ENCODE measurements around the gene DAPK2.

DNA sequence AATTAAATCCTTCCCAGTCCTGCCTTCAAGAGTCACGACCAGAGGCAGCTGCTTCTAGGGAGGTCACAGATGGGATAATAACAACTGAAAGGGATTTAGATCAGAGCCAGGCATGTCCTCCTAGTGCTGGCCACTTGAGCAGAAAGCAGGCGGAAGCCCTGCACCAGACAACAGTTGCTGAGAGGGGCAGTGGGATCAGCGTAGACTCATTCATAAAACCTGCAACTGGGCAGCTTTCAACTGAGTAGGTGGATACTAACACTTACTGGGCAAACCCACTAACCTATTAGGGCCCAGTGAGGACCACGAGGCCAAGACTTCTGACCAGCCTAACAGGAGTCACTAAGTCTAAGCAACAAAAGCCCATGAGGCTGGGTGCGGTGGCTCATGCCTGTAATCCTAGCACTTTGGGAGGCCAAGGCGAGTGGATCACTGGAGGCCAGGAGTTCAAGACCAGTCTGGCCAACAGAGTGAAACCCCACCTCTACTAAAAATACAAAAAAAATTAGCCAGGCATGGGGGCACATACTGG is 67.0 kb downstream of the DAPK2 start:
- TF ChIP-seq POLR2A (IDR thresholded peaks at IDR 0.05) (no peak), POLR2AphosphoS5 (IDR thresholded peaks at IDR 0.05) (no peak)
- TF ChIP-seq, protein P1, sequence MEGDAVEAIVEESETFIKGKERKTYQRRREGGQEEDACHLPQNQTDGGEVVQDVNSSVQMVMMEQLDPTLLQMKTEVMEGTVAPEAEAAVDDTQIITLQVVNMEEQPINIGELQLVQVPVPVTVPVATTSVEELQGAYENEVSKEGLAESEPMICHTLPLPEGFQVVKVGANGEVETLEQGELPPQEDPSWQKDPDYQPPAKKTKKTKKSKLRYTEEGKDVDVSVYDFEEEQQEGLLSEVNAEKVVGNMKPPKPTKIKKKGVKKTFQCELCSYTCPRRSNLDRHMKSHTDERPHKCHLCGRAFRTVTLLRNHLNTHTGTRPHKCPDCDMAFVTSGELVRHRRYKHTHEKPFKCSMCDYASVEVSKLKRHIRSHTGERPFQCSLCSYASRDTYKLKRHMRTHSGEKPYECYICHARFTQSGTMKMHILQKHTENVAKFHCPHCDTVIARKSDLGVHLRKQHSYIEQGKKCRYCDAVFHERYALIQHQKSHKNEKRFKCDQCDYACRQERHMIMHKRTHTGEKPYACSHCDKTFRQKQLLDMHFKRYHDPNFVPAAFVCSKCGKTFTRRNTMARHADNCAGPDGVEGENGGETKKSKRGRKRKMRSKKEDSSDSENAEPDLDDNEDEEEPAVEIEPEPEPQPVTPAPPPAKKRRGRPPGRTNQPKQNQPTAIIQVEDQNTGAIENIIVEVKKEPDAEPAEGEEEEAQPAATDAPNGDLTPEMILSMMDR (IDR thresholded peaks at IDR 0.05), result no peak
